ENCODE data around the gene COG3.
"Not testable (repeated sequence)": the region's sequence is repeated elsewhere in the genome, so short reads cannot be mapped to it uniquely, and the experiment has no call there.

Gene COG3, protein sequence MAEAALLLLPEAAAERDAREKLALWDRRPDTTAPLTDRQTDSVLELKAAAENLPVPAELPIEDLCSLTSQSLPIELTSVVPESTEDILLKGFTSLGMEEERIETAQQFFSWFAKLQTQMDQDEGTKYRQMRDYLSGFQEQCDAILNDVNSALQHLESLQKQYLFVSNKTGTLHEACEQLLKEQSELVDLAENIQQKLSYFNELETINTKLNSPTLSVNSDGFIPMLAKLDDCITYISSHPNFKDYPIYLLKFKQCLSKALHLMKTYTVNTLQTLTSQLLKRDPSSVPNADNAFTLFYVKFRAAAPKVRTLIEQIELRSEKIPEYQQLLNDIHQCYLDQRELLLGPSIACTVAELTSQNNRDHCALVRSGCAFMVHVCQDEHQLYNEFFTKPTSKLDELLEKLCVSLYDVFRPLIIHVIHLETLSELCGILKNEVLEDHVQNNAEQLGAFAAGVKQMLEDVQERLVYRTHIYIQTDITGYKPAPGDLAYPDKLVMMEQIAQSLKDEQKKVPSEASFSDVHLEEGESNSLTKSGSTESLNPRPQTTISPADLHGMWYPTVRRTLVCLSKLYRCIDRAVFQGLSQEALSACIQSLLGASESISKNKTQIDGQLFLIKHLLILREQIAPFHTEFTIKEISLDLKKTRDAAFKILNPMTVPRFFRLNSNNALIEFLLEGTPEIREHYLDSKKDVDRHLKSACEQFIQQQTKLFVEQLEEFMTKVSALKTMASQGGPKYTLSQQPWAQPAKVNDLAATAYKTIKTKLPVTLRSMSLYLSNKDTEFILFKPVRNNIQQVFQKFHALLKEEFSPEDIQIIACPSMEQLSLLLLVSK

DNA sequence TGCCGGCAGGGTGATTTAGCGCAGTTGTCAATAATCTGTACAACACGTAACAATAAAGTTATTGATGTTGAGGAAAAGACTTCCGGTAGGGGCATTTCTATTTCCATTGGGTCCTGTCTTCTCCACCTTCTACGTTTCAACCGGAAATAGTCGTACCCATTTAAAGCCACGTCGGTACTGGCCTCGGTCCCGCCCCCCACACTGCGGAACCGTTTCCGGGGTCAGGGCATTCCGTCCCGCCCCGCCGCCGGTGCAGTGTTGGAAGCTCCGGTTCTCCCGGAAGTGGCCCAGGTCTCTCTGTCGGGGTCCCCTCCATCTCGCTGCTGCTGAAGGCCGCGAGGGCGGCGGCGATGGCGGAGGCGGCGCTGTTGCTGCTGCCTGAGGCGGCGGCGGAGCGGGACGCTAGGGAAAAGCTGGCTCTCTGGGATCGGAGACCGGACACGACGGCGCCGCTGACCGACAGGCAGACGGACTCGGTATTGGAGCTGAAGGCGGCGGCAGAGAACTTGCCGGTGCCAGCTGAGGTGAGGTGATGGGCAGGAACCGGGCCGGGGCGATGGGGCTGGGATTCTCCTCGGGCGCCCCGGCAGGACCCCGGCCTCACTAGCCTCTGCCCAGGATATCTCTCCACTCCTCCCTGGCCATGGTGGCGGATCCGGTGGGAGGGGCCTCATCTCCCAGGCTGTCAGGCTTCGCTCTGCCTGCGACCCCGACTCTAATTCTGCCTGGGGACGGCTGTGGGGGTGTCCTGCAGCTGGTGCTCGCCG, at the start of gene COG3:
COG3 (plus strand) TSS at position 253 of the 767 bp plus-strand sequence; CDS start at position 351, 98 bp downstream.
- DNase-seq: peak; percentile 97

DNA sequence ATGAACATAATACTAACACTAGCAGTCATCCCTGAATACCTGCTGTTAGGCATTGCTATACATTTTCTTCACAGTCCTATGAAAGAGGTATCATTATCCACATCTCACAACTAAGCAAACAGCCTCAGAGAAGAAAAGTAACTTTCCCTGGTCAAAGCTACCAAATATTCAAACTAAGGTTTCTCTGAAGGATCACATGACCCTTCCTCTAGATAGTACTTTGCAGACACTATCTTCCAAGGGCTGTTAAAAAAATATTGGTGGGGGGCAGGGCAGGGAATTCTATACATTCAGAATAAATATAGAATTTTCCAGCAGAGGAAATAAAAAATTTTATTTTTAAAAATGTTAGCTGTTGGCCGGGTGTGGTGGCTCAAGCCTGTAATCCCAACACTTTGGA, 49.6 kb upstream of the COG3 start:
- DNase-seq: no peak

DNA sequence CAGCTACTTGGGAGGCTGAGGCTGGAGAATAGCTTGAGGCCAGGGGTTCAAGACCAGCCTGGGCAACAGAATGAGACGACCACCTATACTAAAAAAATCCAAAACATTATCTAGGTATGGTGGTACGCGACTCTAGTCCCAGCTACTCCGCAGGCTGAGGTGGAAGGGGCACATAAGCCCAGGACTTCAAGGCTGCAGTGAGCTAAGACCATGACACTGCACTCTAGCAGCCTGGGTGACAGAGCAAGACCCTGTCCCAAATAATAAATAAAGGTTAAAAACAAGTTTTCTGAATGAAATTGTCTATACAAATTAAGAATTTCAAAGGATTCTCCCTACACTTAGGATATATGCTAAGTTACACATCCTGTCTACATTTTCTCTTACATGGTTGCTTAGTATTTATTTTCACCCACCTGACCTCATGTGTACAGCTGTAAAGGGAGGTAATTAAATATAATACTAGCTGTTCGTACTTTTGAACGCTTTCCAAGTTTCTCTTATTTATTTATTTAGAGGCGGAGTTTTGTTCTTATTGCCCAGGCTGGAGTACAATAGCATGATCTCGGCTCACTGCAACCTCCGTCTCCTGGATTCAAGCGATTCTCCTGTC, 48.1 kb upstream of the COG3 start:
- no peak for DNase-seq

DNA sequence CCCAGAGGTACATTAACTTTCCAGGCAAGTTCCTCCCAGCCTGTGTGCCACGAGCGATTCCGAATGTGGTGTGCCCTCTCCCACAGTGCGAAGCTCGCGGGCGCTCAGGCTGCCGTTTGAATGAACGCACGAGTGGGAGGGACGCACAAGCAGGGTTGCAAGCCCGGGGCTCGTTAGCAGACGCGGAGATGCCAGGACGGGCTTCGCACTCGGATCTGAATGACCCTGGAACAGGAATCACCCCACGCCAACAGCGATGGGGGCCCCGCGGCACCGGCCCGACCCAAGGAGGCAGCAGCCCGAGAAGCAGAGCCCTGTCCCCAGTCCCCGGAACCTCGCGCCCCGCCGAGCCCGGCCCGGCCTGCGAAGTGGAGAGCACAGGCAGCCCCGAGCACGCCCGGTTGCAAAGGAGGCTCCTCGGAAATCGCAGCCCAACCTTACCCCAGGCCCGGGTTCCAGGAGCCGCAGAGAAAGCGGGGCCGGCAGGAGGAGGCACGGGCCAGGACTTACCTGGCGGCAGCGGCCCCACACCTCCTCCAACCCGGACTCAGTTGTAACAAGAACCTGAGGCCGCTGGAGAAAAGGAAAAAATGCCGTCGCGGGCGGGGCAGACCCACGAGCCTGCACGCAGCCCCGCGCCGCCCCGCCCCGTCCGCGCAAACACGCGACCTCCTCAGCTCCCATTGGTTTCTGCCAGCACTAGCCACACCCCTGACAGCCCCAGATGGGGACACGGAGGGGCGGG, 46.8 kb upstream of the COG3 start, which contains the start of gene SLC25A30:
SLC25A30 (minus strand) TSS at position 584 of the 745 bp plus-strand sequence. CDS start 6,948 bp downstream, outside the sequence.
- peak; percentile 94 for DNase-seq

DNA sequence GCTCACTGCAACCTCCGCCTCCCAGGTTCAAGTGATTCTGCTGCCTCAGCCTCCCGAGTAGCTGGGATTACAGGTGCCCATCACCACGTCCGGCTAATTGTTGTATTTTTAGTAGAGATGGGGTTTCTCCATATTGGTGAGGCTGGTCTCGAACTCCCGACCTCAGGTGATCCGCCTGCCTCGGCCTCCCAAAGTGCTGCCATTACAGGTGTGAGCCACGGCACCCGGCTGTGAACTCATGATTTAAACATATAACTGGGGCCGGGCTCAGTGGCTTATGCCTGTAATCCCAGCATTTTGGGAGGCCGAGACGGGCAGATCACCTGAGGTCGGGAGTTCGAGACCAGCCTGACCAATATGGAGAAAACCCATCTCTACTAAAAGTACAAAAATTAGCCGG, 45.4 kb upstream of the COG3 start:
- DNase-seq: not testable (repeated sequence)

DNA sequence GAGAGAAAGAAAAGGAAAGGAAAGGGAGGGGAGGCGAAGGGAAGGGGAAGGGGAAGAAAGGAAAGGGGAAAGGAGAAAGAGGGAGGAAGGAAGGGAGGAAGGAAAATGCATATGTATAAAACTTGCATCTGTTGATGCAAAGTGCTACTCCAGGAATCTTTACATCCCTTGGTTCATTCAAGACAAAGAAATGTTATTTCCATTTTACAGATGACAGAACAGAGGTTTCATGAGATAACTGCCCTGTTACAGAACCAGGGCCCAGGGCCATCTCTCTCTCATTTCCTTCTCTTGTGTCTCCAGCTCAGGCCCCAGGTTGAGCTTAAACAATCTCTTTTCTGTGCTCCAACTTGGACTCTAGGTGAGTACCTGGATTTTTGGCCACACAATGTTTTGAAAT, 44.8 kb upstream of the COG3 start:
- no peak for DNase-seq

DNA sequence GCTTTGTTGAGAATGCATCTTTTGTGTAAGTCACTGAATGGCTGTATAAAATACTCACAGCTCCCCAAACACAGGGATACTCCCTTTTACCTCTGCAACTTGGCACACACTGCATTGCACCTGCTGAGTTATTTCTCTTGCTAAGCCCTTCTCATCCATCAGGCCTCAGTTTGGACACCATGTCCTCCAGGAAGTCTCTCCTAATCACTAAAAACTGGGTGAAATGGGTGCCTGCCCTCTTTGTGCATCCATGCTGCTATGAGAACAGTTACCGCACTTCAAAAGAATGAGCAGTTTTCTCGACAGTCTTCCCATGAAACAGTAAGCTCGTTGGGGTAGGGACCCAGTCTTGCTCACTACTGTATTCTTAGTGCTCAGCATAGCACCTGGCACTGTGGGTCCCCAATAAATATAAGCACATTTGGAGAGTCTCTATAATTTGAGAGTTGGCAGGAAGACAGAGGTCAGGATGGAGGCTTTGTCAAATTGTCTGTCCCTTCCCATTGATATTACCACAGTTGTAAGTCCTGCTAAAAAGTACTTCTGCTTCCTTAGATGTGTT, 41.9 kb upstream of the COG3 start:
- DNase-seq: no peak

DNA sequence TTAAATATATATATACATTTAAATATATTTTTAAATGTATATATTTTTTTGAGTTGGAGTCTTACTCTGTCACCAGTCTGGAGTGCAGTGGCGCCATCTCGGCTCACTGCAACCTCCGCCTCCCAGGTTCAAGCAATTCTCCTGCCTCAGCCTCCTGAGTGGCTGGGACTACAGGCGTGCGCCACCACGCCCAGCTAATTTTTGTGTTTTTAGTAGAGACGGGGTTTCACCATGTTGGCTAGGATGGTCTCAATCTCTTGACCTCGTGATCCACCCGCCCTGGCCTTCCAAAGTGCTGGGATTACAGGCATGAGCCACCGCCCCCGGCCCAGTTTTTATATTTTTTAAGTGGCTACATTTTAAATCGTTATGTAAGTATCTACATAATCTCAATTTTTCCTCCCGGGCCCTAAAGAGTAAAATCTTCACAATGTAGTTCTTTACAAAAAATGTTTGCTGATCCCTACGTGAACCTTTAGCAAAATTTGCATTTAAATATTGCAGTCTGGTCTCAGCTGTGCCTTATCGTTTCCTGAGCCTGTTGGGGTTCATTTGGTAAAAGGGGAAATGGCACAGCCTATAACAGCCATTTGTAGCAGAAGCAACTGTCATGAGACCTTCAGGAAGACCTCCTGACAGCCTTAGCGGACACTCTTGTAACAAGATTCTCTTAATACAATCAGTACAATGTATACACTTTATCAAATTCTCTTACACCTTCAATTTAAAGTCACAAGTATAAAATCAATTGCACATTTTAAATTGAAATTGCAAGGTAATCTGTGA, 38.5 kb upstream of the COG3 start:
- DNase-seq: not testable (repeated sequence)

DNA sequence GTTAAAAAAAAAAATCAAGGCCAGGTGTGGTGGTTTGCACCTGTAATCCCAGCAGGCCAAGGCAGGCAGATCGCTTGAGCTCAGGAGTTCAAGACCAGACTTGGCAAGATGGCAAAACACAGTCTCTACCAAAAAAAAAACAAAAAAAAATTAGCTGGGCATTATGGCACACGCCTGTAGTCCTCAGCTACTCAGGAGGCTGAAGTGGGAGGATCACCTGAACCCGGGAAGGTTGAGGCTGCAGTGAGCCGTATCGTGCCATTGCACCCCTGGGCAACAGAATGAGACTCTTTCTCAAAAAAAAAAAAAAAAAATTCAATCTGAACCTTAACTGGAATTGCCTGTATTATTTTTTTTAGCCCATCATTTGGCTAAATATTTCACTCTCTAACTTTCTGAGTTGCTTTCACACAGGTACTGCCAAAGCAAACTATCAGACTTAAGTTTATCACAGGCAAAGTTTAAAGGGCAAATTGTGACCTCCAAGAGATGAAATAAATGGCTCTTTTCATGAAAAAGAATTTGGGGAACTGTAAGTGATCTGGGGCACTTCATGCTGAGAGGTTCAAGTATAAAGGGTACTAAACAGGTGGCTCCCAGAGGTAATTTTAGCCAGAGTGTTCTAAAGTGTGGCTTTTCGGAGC, 31.9 kb upstream of the COG3 start:
- no peak for DNase-seq

DNA sequence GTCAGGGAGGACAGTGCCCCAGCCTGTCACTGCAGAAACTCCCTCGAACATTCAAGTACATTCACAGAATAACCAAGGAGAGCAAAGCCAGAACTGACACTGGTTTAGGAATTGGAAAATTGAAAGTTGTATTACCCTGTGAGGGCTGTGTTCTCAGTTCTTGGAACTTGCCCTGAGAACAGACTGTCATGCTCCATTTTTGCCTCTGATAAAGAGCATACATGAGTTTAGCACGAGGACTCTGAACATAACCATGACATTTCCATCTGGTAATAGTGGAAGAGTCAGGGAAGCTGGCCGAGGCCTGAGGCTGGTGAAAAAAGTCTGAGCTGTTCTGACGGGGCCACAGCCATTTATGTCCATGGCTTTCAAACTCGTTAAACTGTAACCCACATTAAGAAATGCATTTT, 31.4 kb upstream of the COG3 start:
- no peak for DNase-seq

DNA sequence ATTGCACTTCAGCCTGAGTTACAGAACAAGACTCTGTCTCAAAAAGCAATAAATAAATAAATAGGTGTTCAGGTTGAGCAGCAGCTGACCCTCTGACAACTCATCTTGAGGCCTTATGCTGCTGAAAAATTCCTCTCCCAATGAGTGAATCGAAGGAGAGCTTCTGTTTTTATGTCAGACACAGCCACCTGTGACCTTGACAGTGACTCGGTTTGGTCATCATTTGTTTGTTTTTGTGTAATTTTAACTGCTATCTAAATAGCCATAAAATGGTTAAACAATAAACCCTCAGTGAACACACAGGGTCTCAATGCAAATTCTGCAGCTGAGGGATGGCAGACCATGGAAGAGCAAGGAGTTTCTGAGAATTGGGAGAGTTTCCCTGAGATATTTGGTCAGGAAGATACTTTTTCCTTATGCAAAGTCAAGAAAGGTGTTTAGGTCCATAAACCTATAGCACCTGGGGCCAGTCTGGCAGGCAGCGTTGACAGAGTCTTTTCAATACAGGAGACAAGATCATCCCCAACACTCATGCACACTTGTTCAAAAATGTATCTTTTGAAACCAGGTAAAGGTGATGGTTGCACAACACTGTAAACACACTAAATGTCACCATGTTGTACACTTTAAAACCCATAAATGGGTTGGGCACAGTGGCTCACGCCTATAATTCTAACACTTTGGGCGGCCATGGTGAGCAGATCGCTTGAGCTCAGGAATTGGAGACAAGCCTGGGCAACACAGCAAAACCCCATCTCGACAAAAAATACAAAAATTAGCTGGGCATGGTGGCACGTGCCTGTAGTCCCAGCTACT, 30.0 kb upstream of the COG3 start:
- no peak for DNase-seq

DNA sequence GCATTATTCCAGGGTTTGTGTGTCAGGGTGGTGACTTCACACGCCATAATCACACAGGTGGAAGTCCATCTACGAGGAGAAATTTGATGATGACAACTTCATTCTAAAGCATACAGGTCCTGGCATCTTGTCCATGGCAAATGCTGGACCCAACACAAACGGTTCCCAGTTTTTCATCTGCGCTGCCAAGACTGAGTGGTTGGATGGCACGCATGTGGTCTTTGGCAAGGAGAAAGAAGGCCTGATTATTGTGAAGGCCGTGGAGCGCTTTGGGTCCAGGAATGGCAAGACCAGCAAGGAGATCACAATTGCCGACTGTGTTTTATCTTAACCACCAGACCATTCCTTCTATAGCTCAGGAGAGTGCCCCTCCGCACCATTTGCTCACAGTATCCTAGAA, 28.4 kb upstream of the COG3 start:
- no peak for DNase-seq

DNA sequence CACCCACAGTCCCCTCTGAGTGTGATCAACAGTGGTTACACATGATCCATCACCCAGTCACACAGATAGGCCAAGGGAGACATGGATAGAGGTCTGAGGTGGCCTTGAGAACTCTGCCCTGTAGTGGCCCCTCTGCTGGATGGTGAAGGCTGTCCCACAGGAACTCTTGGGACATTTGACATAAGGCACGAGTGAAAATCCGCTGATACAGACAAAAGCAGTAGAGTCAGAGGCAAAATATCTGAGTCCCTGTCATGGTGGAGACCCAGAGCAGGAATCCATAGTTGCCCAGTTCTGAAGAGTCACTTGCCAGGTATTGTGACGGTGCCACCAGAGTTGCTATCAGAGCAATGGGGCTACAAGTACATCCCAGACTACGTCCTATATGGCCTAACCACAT, 27.8 kb upstream of the COG3 start:
- no peak for DNase-seq

DNA sequence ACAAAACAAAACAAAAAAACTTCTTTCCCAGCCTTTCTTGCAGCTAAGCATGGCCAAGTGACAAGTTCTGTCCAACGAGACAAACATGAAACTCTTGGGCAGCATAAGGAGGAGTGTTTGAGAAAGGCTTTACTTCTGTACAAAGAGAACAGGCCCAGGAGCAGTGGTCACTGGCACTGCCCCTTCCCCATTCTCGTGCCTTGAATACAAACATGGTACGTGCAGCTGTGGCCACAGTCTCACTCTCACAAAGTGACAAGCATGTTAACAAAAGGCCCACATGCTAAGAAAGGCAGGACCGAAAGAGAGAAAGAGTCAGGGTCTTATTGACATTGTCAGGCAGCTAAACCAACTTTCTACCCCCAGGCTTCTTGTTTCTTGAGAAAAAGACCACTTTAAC, 26.8 kb upstream of the COG3 start:
- DNase-seq: no peak

DNA sequence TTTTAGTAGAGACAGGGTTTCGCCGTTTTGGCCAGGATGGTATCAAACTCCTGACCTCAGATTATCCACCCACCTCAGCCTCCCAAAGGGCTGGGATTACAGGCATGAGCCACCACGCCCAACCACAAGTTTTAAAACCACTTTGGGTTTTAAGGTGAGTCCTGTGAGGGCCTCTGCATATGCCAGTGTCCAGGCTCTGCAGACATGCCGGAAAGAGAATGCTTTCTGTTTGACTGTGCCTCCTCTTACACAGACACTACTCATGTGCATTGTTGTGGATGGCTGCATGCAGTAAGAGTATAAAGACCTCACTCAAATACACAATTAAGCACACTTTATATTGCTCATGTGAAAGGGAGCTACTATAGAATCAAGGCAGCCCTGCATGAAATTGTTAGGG, 25.7 kb upstream of the COG3 start:
- no peak for DNase-seq

DNA sequence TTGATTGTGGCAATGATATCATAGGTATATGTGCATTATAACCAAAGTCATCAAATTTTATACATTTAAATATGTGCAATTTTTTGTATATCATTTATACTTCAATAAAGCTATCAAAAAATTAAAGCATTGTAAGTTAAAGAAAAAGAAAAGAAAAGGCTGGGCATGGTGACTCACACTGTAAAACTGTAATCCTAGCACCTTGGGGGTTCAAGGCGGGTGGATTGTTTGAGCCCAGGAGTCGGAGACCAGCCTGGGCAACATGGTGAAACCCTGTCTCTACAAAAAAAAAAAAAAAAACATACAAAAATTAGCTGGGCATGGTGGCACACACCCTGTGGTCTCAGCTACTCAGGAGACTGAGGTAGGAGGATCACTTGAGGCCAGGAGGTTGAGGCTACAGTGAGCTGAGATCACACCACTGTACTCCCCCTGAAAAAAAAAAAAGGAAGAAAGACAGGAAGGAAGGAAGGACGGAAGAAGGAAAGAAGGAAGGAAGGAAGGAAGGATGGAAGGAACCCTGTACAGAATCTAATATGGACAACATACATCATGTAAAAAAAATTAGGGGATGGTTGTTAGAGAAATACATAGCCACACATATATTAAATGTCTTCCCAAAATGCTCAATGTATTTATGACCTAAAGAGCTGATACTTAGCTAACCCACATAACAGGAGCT, 24.8 kb upstream of the COG3 start:
- no peak for DNase-seq

DNA sequence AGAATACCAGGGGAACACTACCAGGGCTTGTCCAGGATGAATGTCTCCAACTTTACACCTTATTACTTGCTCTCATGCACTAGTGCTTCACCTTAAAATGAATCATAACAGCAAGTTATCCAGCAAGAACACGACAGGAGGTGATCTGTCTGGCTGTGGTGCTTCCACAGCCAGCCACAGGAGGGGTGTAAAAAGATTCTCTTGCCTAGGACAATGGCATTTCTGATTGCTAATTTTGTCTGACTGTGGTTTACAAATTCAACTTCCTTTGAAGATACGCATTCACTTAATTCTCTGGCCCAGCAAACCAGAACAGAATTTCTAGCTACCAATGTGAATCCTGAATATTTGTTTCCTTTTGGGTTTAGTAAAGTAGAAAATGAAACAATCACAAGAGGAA, 23.1 kb upstream of the COG3 start:
- DNase-seq: no peak

DNA sequence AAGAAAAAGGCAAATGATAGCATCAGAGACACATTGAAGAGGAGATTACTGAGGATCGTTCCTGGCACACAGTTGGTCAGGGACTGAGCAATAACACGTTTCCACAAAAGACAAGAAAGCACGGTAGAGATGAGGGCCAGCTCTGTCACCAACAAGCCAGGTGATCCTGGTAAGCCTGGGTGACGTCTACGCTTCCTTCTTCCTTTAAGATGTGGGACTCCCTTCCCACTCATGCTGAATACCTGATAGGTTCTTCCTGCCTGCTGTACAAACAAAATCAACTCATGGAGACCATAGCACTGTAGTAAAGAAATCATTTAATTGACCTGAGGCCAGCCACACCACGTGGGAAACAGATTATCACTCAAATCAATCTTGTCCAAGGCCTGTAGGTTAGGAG, 19.7 kb upstream of the COG3 start:
- DNase-seq: peak; percentile 13

DNA sequence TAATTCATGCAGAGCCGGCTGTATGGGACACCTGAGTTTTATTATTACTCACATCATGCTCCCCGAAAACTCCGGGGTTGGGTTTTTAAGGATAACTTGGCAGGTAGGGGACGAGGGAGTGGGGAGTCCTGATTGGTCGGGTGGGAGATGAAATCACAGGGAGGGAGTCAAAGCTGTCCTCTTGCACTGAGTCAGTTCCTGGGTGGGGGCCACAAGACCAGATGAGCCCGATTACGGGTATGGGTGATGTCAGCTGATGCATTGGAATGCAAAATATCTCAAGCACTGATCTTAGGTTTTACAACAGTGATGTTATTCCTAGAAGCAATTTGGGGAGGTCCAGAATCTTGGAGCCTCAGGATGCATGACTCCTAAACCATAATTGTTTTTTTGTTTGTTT, 18.6 kb upstream of the COG3 start:
- DNase-seq: no peak

Data from activated CD8-positive, alpha-beta memory T cell treated with anti-CD3 and anti-CD28 coated beads for 24 hours (primary cell).